H9 (cell line): ENCODE measurements around the gene ENPP5. TPM values are rescaled to one million over a fixed set of nuclear protein-coding genes. Genes with fewer than 3 reads are reported as not detected.

Experiments used
- DNase-seq: peaks from one replicate; pipeline ENCODE4 v3.0.0-alpha.2; 2017
- H2AFZ ChIP-seq: one replicate; pipeline ENCODE4 v1.6.1; 2013; ENCODE audit warnings: mild to moderate bottlenecking, low read length, control low read depth, moderate library complexity
- H2AK5ac ChIP-seq: 2 replicates; pipeline ENCODE4 v1.6.1; 2013; ENCODE audit warnings: low read length, control low read depth, mixed read lengths; ENCODE audit not compliant: insufficient read length
- H2BK120ac ChIP-seq: one replicate; pipeline ENCODE4 v1.6.1; 2013; ENCODE audit warnings: low read depth, mild to moderate bottlenecking, low read length, control low read depth, inconsistent platforms; ENCODE audit not compliant: poor library complexity, severe bottlenecking
- H2BK12ac ChIP-seq: 2 replicates; pipeline ENCODE4 v1.6.1; 2013; ENCODE audit warnings: low read length, control low read depth, mixed read lengths, low read depth; ENCODE audit not compliant: insufficient read length
- H2BK15ac ChIP-seq: 2 replicates; pipeline ENCODE4 v1.6.1; 2013; ENCODE audit warnings: low read depth, low read length, control low read depth
- H2BK20ac ChIP-seq: one replicate; pipeline ENCODE4 v1.6.1; 2013; ENCODE audit warnings: low read depth, mild to moderate bottlenecking, low read length, control low read depth, inconsistent platforms; ENCODE audit not compliant: poor library complexity, severe bottlenecking
- H2BK5ac ChIP-seq: 2 replicates; pipeline ENCODE4 v1.6.1; 2013; ENCODE audit warnings: low read length, control low read depth, mixed read lengths; ENCODE audit not compliant: insufficient read length
- H3K14ac ChIP-seq: 2 replicates; pipeline ENCODE4 v1.6.1; 2013; ENCODE audit warnings: low read length, control low read depth; ENCODE audit not compliant: insufficient read depth
- H3K18ac ChIP-seq: 2 replicates; pipeline ENCODE4 v1.6.1; 2013; ENCODE audit warnings: low read depth, mild to moderate bottlenecking, mixed read lengths, low read length, control low read depth; ENCODE audit not compliant: insufficient read length
- H3K23ac ChIP-seq: 2 replicates; pipeline ENCODE4 v1.6.1; 2013; ENCODE audit warnings: low read length, control low read depth, mixed read lengths, low read depth; ENCODE audit not compliant: insufficient read length
- H3K23me2 ChIP-seq: 2 replicates; pipeline ENCODE4 v1.6.1; 2013; ENCODE audit warnings: low read depth, mild to moderate bottlenecking, mixed read lengths, low read length, control low read depth; ENCODE audit not compliant: insufficient read length, poor library complexity, severe bottlenecking
- H3K27ac ChIP-seq: 2 replicates; pipeline ENCODE4 v1.5.1; 2013; ENCODE audit warnings: low read length, control low read depth, mixed read lengths, low read depth; ENCODE audit not compliant: insufficient read length
- H3K27me3 ChIP-seq: 2 replicates; pipeline ENCODE4 v1.6.1; 2013; ENCODE audit warnings: low read length, control low read depth, inconsistent platforms; ENCODE audit not compliant: insufficient read depth
- H3K4ac ChIP-seq: 2 replicates; pipeline ENCODE4 v1.6.1; 2013; ENCODE audit warnings: low read depth, mild to moderate bottlenecking, control low read depth, inconsistent platforms, low read length, moderate library complexity
- H3K4me1 ChIP-seq: 2 replicates; pipeline ENCODE4 v1.6.1; 2013; ENCODE audit warnings: low read length, control low read depth, inconsistent platforms; ENCODE audit not compliant: insufficient read depth
- H3K4me2 ChIP-seq: 2 replicates; pipeline ENCODE4 v1.6.1; 2013; ENCODE audit warnings: low read length, control low read depth, mixed read lengths; ENCODE audit not compliant: insufficient read length, insufficient read depth
- H3K56ac ChIP-seq: 2 replicates; pipeline ENCODE4 v1.6.1; 2013; ENCODE audit warnings: low read depth, mild to moderate bottlenecking, mixed read lengths, low read length, control low read depth; ENCODE audit not compliant: insufficient read length
- H3K79me1 ChIP-seq: 2 replicates; pipeline ENCODE4 v1.6.1; 2013; ENCODE audit warnings: low read depth, mild to moderate bottlenecking, moderate library complexity, low read length, control low read depth, inconsistent platforms; ENCODE audit not compliant: insufficient read depth, poor library complexity, severe bottlenecking
- H3K79me2 ChIP-seq: 2 replicates; pipeline ENCODE4 v1.6.1; 2013; ENCODE audit warnings: low read length, control low read depth, inconsistent platforms; ENCODE audit not compliant: insufficient read depth
- H3K9ac ChIP-seq: 2 replicates; pipeline ENCODE4 v1.6.1; 2013; ENCODE audit warnings: low read length, control low read depth, mixed read lengths; ENCODE audit not compliant: insufficient read length; ENCODE audit errors: extremely low read depth
- H3K9me3 ChIP-seq: one replicate; pipeline ENCODE4 v1.6.1; 2013; ENCODE audit warnings: low read depth, low read length, inconsistent platforms; ENCODE audit not compliant: control insufficient read depth
- H3T11ph ChIP-seq: one replicate; pipeline ENCODE4 v1.6.1; 2013; ENCODE audit warnings: mild to moderate bottlenecking, low read length, control low read depth, inconsistent platforms
- H4K20me1 ChIP-seq: one replicate; pipeline ENCODE4 v1.6.1; 2013; ENCODE audit not compliant: control insufficient read depth, insufficient read length, insufficient read depth
- H4K5ac ChIP-seq: 2 replicates; pipeline ENCODE4 v1.6.1; 2013; ENCODE audit warnings: low read depth, mild to moderate bottlenecking, mixed read lengths, low read length, control low read depth; ENCODE audit not compliant: insufficient read length
- H4K8ac ChIP-seq: replicated peaks from 2 replicates; pipeline ENCODE4 v1.6.1; 2013; ENCODE audit warnings: low read length, control low read depth, mixed read lengths, low read depth; ENCODE audit not compliant: insufficient read length
- H4K91ac ChIP-seq: 2 replicates; pipeline ENCODE4 v1.6.1; 2013; ENCODE audit warnings: low read depth, mild to moderate bottlenecking, moderate library complexity, mixed read lengths, low read length, control low read depth; ENCODE audit not compliant: insufficient read length
- H3K27ac Mint-ChIP-seq, 3 experiments: 2 replicates in 2 of 3; 3 replicates in 1 of 3; pipeline ENCODE4 v1.8.0; 2020 to 2021; ENCODE audit warnings: mixed read lengths in 3 of 3, mild to moderate bottlenecking in 1 of 3, moderate library complexity in 1 of 3
- H3K27me3 Mint-ChIP-seq: 2 replicates; pipeline ENCODE4 v1.8.0; 2021; ENCODE audit warnings: low read depth, mild to moderate bottlenecking, moderate library complexity, mixed read lengths
- H3K36me3 Mint-ChIP-seq, 3 experiments: 2 replicates in 2 of 3; 3 replicates in 1 of 3; pipeline ENCODE4 v1.8.0; 2020 to 2021; ENCODE audit warnings: low read depth in 3 of 3, mixed read lengths in 3 of 3; ENCODE audit not compliant: insufficient read depth in 1 of 3
- H3K4me1 Mint-ChIP-seq, 2 experiments: 2 replicates each; pipeline ENCODE4 v1.8.0; 2020; ENCODE audit warnings: mixed read lengths in 2 of 2
- H3K4me3 Mint-ChIP-seq, 2 experiments: 2 replicates in 1 of 2; 3 replicates in 1 of 2; pipeline ENCODE4 v1.8.0; 2020 to 2021; ENCODE audit warnings: mild to moderate bottlenecking in 2 of 2, mixed read lengths in 2 of 2, moderate library complexity in 1 of 2
- H3K9me3 Mint-ChIP-seq, 2 experiments: 2 replicates in 1 of 2; 3 replicates in 1 of 2; pipeline ENCODE4 v1.8.0; 2020; ENCODE audit warnings: mild to moderate bottlenecking in 2 of 2, mixed read lengths in 2 of 2, moderate library complexity in 1 of 2
- CTCF ChIP-seq: fragments of 200-600 bp; sonication (generic); conservative IDR thresholded peaks from 3 replicates; pipeline ENCODE4 v1.8.0; 2021; ENCODE audit warnings: antibody characterized with exemption, mild to moderate bottlenecking
- WGBS: extraction: QIAGEN DNeasy Blood & Tissue Kit; methylation state at CpG from one replicate; pipeline ENCODE4 v1.1.7; 2013; ENCODE audit warnings: missing lambda C conversion rate, low lambda C conversion rate, mixed read lengths; ENCODE audit not compliant: insufficient read length; ENCODE audit errors: extremely low coverage; 5-methylcytosine and 5-hydroxymethylcytosine counted together
- total RNA-seq: library from RNA; stranded (reverse); gene quantifications from 2 replicates; pipeline ENCODE4 v1.2.1, GENCODE V29; 2021

ENPP5 gene
- total RNA-seq, 1 experiment from 2014 or later = 4.6 TPM

- Histone ChIP-seq H3K79me1 (no peaks in the 10 kb centered on the region), H2BK5ac (no peak overlapping the region), H3K23me2 (no peaks in the 10 kb centered on the region), H3K23ac (no peak overlapping the region), H3K9me3 (no peaks in the 10 kb centered on the region), H2BK20ac (no peak overlapping the region), H2BK120ac (no peak overlapping the region), H3K9ac (no peak overlapping the region), H2AK5ac (no peak overlapping the region), H2BK15ac (no peak overlapping the region), H3K4ac (no peak overlapping the region), H4K5ac (no peak overlapping the region), H2AFZ (no peak overlapping the region), H3K27me3 (no peaks in the 10 kb centered on the region), H3K56ac (no peak overlapping the region), H3K4me1 (no peaks in the 10 kb centered on the region), H4K91ac (no peak overlapping the region), H2BK12ac (no peak overlapping the region), H3K18ac (no peak overlapping the region), H3K4me2 (no peak overlapping the region), H3T11ph (no peak overlapping the region), H3K27ac (no peak overlapping the region), H3K79me2 (no peaks in the 10 kb centered on the region), H4K20me1 (no peaks in the 10 kb centered on the region), H4K8ac (no peak overlapping the region), H3K14ac (no peak overlapping the region)
- Mint-ChIP-seq H3K27ac (no peak overlapping the region), H3K9me3 (no peaks in the 10 kb centered on the region), H3K27me3 (no peaks in the 10 kb centered on the region), H3K36me3 (no peaks in the 10 kb centered on the region), H3K4me1 (peaks cover 7 to 10% of the 10 kb centered on the region in 2 experiments), H3K4me3 (no peak overlapping the region)
- no peak for DNase-seq
- no CpG with 5 or more reads among the region's 4 CpGs for WGBS
- TF ChIP-seq CTCF = no peak
Measured at GRCh38 chr6:46175446-46175845, 4.7 kb upstream of the ENPP5 start.
